Upper lobe of left lung (tissue), 6 donors: ENCODE measurements around the gene ABCC12. TPM values are rescaled to one million over a fixed set of nuclear protein-coding genes. Genes with fewer than 3 reads are reported as not detected.
A peak's percentile ranks its signal among the peaks of the same experiment; 100 is the strongest.

ENCODE experiments used
- ATAC-seq, 2 donors: fragments of 200-7000 bp; cut with Tn5 transposase; one replicate each; pipeline ENCODE4 v1.9.1; 2022; ENCODE audit warnings: mild to moderate bottlenecking in 2 of 2, moderate library complexity in 2 of 2; ENCODE audit not compliant: low FRiP score in 2 of 2
- DNase-seq, 2 donors: peaks; one replicate each; pipeline ENCODE4 v3.0.0-alpha.2; 2019 to 2020
- H3K27ac ChIP-seq, 4 donors: fragments of 200-600 bp; sonication (generic); one replicate each; pipeline ENCODE4 v1.5.1; 2016 to 2019
- H3K27me3 ChIP-seq, 4 donors: fragments of 200-600 bp; sonication (generic); one replicate each; pipeline ENCODE4 v1.5.1; 2017 to 2019
- H3K36me3 ChIP-seq, 4 donors: fragments of 200-600 bp; sonication (generic); one replicate each; pipeline ENCODE4 v1.5.1; 2016 to 2019
- H3K4me1 ChIP-seq, 4 donors: fragments of 200-600 bp; sonication (generic); one replicate each; pipeline ENCODE4 v1.5.1; 2018 to 2019
- H3K4me3 ChIP-seq, 4 donors: fragments of 200-600 bp; sonication (generic); one replicate each; pipeline ENCODE4 v1.5.1; 2017 to 2019; ENCODE audit warnings: mild to moderate bottlenecking in 2 of 4, moderate library complexity in 1 of 4
- H3K9me3 ChIP-seq, 4 donors: fragments of 200-600 bp; sonication (generic); one replicate each; pipeline ENCODE4 v1.5.1; 2018 to 2019
- EP300 ChIP-seq, 4 donors: sonication (generic); formaldehyde crosslinking; IDR thresholded peaks; one replicate each; pipeline ENCODE4 v1.5.1; 2017; ENCODE audit warnings: antibody characterized with exemption in 4 of 4, control low read depth in 2 of 4
- POLR2A ChIP-seq, 4 donors: fragments of 450-650 bp; IDR thresholded peaks; one replicate each; pipeline ENCODE4 v1.5.1; 2016 to 2017; ENCODE audit warnings: antibody characterized with exemption in 4 of 4, mild to moderate bottlenecking in 2 of 4
- POLR2AphosphoS5 ChIP-seq, 2 donors: sonication (generic); formaldehyde crosslinking; IDR thresholded peaks; one replicate each; pipeline ENCODE4 v1.5.1; 2017; ENCODE audit warnings: antibody characterized with exemption in 2 of 2
- WGBS, 2 donors: methylation state at CpG; one replicate each; pipeline ENCODE4 v1.1.5; 2017 to 2018; 5-methylcytosine and 5-hydroxymethylcytosine counted together
- total RNA-seq, 6 donors: library from RNA; depleted of rRNA in 4 of 6; stranded (reverse); fragments of >200 nt in 4 of 6; gene quantifications; one replicate each; pipeline versions ENCODE4 v1.1.0 to v1.2.1, GENCODE V29; 2016 to 2021
- TF ChIP-seq, protein P1 (sequence below), 6 experiments: fragments of 450-650 bp in 4 of 6; fragments of 200-600 bp in 2 of 6; sonication (generic) in 2 of 6; IDR thresholded peaks; one replicate each; pipeline ENCODE4 v1.5.1; 2016 to 2019; ENCODE audit warnings: antibody characterized with exemption in 6 of 6
- donor health status: DM: no; HTN: no; CAD: no; lungs with moderate emphysema.
- donor health status: DM: no; HTN: yes; CAD: no; lungs with severe emphysema.

The ABCC12 gene
- total RNA-seq, 6 donors from 2014 or later, result 0.79 TPM; not detected in 5

GRCh38 chr16:48197294-48197693 is 41.5 kb upstream of the ABCC12 start:
- TF ChIP-seq, protein P1, sequence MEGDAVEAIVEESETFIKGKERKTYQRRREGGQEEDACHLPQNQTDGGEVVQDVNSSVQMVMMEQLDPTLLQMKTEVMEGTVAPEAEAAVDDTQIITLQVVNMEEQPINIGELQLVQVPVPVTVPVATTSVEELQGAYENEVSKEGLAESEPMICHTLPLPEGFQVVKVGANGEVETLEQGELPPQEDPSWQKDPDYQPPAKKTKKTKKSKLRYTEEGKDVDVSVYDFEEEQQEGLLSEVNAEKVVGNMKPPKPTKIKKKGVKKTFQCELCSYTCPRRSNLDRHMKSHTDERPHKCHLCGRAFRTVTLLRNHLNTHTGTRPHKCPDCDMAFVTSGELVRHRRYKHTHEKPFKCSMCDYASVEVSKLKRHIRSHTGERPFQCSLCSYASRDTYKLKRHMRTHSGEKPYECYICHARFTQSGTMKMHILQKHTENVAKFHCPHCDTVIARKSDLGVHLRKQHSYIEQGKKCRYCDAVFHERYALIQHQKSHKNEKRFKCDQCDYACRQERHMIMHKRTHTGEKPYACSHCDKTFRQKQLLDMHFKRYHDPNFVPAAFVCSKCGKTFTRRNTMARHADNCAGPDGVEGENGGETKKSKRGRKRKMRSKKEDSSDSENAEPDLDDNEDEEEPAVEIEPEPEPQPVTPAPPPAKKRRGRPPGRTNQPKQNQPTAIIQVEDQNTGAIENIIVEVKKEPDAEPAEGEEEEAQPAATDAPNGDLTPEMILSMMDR (IDR thresholded peaks at IDR 0.05), result no peak
- no peak for TF ChIP-seq POLR2A (IDR thresholded peaks at IDR 0.05)
- TF ChIP-seq POLR2AphosphoS5 (IDR thresholded peaks at IDR 0.05), result no peak
- TF ChIP-seq EP300 (IDR thresholded peaks at IDR 0.05), result no peak
- no peak for ATAC-seq
- H3K27me3 ChIP-seq, result no peaks in the 10 kb centered on the region
- H3K36me3 ChIP-seq, result no peaks in the 10 kb centered on the region
- H3K4me3 ChIP-seq, result no peak overlapping the region
- no peak overlapping the region for H3K27ac ChIP-seq
- peaks cover 0 to 4% (median 0%) of the 10 kb centered on the region in 4 donors for H3K4me1 ChIP-seq
- no peaks in the 10 kb centered on the region for H3K9me3 ChIP-seq
- 83 to 88% methylated on average over 3 of the region's 3 CpGs for WGBS, 2 donors
- DNase-seq, result no peak

- no peak overlapping the region for H3K4me3 ChIP-seq
- DNase-seq (no peak), ATAC-seq (peak in 1 of 2 donors; percentile 16)
- 24 to 47% methylated on average over 5 of the region's 5 CpGs for WGBS, 2 donors
- no peaks in the 10 kb centered on the region for H3K27me3 ChIP-seq
- H3K36me3 ChIP-seq, result no peaks in the 10 kb centered on the region
- H3K9me3 ChIP-seq, result no peaks in the 10 kb centered on the region
- no peak overlapping the region for H3K27ac ChIP-seq
- H3K4me1 ChIP-seq, result peaks cover 0 to 4% (median 0%) of the 10 kb centered on the region in 4 donors
- no peak for TF ChIP-seq EP300 (IDR thresholded peaks at IDR 0.05)
These were observed 39.2 kb upstream of the ABCC12 start for GRCh38 chr16:48194828-48195556.

GRCh38 chr16:48193846-48194245 is 38.1 kb upstream of the ABCC12 start:
- 82 to 91% methylated on average over 7 of the region's 7 CpGs for WGBS, 2 donors
- no peaks in the 10 kb centered on the region for H3K9me3 ChIP-seq
- H3K27ac ChIP-seq, result no peak overlapping the region
- no peak overlapping the region for H3K4me3 ChIP-seq
- no peaks in the 10 kb centered on the region for H3K27me3 ChIP-seq
- DNase-seq (no peak), ATAC-seq (no peak)
- TF ChIP-seq POLR2AphosphoS5 (IDR thresholded peaks at IDR 0.05) (no peak), POLR2A (IDR thresholded peaks at IDR 0.05) (no peak), EP300 (IDR thresholded peaks at IDR 0.05) (no peak)
- TF ChIP-seq, protein P1 (IDR thresholded peaks at IDR 0.05), result no peak
- no peaks in the 10 kb centered on the region for H3K36me3 ChIP-seq
- H3K4me1 ChIP-seq, result peaks cover 0 to 4% (median 0%) of the 10 kb centered on the region in 4 donors

DNA sequence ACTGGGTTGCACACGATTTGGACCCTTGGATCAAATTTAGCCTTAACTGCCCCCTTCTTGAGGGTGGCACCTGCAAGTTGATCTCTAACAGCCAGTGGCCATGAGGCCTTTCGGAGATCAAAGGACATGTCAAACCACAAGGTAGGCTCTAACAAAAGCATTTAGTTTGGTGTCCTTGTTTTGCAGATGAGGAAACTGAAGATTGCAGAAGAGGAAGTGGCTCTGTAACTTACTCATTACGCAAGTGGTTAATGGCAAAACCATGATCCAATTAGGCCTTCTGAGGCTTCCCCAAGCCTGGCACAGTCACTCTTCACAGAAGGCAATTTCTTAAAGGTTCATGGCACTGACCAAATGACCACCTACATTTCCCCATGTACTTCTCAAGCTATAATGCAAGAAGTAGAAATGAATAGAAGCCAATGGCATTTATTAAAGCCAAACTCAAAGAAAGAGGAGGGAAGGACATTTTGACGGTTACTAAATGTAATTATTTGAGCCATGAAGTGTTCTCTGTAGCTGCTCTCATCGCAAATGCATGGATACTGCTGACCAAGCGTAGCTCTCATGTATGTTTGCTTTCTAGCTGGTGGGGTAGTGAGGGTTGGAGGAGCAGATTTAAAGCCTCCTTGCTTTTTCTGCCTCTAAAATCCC is 32.8 kb upstream of the ABCC12 start:
- DNase-seq (peak in 1 of 2 donors; percentile 44), ATAC-seq (peak; percentile 15 to 66)
- H3K36me3 ChIP-seq, result no peaks in the 10 kb centered on the region
- H3K4me3 ChIP-seq, result no peak overlapping the region
- H3K4me1 ChIP-seq, result no peaks in the 10 kb centered on the region
- H3K27me3 ChIP-seq, result no peaks in the 10 kb centered on the region
- H3K27ac ChIP-seq, result peak overlapping the region in 3 of 4 donors; percentile 13 to 62 (median 52)
- 60 to 71% methylated on average over 6 of the region's 6 CpGs for WGBS, 2 donors
- H3K9me3 ChIP-seq, result no peaks in the 10 kb centered on the region
- peak in 1 of 2 donors; percentile 26 for TF ChIP-seq POLR2AphosphoS5 (IDR thresholded peaks at IDR 0.05)
- no peak for TF ChIP-seq EP300 (IDR thresholded peaks at IDR 0.05)
- TF ChIP-seq, protein P1 (IDR thresholded peaks at IDR 0.05), result no peak
- no peak for TF ChIP-seq POLR2A (IDR thresholded peaks at IDR 0.05)

DNA sequence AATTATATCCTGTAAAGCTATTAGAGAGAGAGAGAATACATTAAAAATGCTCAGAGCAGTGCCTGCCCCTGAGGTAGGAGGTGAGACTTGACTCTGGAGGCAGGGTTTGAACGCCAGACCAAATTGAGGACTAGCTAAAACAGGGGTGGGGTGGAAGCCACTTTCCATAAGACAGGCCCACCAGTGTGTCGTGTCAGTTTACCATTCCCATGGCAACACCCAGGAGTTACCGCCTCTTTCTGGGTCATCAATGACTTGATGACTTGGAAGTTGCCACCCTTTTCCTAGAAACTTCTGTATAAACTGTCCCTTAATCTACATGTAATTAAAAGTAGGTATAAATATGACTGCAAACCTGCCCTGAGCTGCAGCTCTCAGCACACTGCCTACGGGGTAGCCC is 32.0 kb upstream of the ABCC12 start:
- no peak for DNase-seq
- Histone ChIP-seq H3K27ac (peak overlapping the region in 3 of 4 donors; percentile 13 to 62 (median 52)), H3K4me1 (no peaks in the 10 kb centered on the region), H3K36me3 (no peaks in the 10 kb centered on the region), H3K9me3 (no peaks in the 10 kb centered on the region), H3K4me3 (no peak overlapping the region), H3K27me3 (no peaks in the 10 kb centered on the region)
- TF ChIP-seq, protein P1 (IDR thresholded peaks at IDR 0.05), result no peak
- TF ChIP-seq POLR2A (IDR thresholded peaks at IDR 0.05) (no peak), EP300 (IDR thresholded peaks at IDR 0.05) (no peak), POLR2AphosphoS5 (IDR thresholded peaks at IDR 0.05) (no peak)
- 86 to 89% methylated on average over 4 of the region's 4 CpGs for WGBS, 2 donors
- ATAC-seq, result no peak
